HPDE6-E6E7 (cell line): Measurements from ENCODE around the gene NUDT12.
A peak's percentile ranks its signal among the peaks of the same experiment; 100 is the strongest.

Source experiments
- DNase-seq: peaks from one replicate; pipeline ENCODE4 v3.0.0; 2011; ENCODE audit warnings: missing footprints; ENCODE audit errors: extremely low spot score

The NUDT12 gene

DNA sequence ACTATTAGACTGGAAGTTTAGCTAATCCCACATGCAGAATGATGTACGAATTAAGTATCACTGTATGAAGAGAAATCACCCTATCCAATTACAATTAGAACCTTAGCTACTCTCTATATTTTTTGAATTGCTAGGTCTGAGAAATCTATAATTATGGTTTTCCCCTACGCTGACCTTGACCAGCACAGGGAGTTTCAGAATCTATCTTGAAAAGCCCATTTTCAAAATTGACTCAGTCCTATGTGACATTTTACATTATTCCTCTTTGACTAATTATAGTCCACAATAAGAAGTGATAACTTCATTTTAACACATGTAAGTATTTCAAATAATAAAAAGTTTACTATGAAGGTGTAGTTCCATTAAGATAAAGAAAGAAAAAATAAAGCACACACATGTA is 21.5 kb downstream of the NUDT12 start:
- no peak for DNase-seq

DNA sequence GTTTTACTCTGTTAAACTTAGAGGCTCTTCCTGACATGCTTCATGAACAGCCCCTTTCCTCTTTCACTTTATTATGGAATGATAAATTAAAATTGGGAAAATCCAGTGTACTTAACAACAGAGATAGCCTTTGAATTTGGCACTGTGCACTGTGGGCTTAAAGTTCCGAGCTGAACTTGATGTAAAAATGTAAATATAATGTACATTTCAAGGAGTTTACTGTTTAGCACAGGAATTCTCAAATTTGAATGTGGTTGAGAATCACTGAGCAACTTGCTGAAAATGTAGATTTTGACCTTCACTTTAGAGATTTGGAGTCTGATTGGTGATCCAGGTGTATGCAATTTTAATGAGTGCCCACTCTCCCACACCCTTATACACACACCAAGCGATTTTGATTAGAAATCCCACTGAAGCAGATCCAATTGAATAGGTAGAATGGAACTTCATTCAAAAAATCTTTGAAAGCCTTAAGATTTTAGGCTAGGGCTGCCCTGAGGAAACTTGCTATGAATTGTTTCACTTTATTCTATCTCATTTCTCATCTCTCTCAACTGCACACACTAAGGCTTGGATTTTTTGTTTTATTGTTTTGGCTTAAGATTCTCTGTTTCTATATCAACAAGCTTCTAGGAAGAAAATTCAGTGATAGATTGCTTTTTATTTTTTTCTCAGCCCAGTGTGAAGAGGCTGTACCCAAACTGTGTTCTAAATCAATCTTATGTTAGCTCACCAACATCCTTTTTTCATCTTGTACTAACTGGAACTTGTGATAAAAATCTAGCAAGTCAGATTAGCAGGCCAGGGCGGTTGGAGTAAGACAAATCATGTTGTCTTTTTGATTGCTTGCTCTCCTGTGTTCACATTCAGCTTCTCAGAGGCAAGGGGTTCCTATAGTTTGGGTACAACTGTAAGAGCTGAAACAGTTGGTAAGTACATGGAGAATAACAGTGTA is 22.9 kb downstream of the NUDT12 start:
- no peak for DNase-seq

DNA sequence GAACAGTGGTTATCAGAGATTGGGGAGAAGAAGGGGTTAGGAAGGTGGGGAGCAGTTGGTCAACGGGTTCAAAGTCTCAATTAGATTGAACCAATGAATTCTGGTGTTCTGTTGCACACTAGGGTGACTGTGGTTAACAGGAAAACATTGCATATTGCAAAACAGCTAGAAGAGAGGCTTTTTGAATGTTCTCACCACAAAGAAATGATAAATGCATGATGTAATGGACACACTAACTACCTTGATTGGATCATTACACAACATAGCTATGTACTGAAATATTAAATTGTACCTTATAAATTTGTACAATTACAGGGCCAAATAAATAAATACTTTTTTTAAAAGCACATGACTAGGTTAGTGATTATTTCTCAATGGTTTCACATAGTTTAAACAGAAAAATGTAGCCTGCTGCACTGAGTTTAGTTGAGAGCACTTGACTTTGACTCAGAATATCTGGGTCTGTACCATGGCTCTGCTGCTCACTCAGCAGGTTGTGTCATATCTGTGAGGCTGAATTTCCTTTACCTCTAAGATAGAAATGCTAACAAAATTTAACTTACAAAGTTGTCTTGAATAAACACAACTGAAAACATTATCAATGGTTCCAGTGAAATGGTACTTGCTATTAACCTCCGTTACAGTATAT is 30.4 kb downstream of the NUDT12 start:
- DNase-seq = no peak

DNA sequence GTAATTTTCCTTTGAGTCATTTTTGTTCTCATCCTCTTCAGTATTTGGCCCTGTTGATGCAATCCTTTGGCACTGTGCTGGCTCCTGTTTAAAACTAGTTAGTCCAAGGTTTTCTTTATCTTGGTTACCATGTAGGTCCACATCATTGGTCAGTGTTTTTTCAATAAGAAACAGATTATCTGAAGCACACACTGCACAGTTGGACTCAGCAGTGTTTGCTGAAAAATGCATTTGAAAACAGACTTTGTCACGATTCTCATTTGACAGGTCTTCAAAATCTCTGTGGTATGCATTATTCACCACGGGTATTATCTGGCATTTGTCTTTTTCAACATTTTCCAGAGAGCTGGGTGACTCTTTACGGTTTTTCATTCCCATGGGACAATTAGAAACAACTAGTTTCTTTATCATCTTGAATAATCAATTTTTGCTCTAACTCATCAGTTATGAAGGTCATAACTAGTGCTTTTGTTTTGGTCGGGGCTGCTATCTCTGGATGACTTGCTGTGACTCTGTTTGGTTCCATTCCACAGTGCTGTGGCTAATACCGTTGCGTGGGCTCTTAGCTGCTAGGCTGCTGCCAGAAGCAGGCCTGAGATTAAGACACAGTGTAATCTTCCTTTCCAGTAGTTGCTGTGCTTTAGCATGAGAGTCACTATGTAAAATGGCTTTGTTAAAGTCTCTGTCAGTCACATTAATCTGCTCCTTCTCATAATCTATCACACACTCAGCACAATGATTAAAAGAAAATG is 36.2 kb downstream of the NUDT12 start:
- no peak for DNase-seq

DNA sequence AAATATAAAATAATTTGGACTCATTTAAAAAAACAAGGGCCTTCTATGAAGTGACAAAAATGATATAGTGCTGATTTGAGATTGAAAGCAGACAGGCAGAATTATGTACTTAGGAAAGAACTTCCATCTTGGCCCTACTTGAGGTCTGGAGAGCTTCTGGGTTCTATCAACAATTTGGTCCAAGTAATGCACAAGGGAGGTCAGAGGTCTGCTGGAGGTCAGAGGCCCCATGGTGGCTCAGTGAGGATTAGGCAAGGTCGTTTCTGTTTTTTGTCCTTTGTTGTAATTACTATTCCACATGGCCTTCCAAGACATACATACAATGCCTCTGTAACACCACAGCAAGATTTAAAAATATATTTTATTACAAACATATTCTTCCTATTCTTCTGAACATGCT is 37.2 kb downstream of the NUDT12 start:
- no peak for DNase-seq

DNA sequence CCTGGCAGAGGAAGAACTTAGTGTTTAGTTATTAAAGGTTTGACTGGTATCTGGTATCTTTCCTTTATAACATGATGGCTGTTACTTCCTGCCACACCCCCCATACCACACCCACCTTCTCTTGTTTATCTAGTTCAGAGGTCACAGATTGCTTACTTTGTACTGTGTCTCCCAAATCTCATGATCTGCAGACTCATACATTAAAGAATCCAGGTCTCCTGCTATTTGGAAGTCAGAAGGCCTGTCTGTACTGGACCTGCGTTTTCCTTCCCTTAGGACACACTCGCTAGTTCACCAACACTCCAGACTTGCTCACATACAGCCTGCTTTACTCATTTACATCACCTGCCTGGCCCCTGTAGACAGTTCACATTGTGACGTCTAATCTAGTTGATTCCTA is 39.3 kb downstream of the NUDT12 start:
- peak; percentile 53 for DNase-seq

DNA sequence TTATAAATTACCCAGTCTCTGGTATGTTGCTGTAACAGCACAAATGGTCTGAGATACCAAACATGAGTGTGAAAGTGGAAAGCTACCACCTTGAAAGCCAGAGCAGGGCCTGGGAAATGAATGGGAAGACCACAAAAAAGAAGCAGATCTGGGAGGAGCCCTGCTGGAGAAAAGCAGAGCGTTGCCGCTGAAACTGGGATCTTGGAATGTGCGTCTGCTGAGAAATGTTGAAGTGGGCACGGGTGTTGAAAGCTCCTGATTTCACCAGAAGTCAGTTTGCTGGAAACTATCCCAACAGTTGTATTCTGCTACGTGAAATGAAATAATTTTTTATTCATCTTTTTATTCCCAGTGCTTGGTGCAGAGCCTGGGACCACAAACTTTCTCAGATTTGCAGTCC is 40.0 kb downstream of the NUDT12 start:
- no peak for DNase-seq

DNA sequence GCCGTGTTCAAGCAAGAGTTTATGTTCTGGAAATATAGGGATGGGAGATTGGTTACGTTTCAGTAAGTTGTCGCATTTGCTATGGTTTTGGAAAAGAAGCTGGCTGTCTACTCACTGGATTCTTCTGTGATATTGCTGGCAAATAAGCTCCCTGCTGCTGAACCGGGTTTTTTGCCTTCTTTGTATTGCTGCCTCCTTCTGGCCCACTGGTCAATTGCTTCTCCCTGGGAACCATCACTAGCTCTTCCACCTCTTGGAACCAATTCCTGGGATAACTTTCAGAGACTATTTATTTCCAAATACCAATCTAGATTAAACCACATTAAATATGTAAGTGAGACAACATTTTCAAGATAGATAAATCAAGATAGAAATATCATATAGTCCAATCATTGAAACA is 43.0 kb downstream of the NUDT12 start:
- DNase-seq = no peak

DNA sequence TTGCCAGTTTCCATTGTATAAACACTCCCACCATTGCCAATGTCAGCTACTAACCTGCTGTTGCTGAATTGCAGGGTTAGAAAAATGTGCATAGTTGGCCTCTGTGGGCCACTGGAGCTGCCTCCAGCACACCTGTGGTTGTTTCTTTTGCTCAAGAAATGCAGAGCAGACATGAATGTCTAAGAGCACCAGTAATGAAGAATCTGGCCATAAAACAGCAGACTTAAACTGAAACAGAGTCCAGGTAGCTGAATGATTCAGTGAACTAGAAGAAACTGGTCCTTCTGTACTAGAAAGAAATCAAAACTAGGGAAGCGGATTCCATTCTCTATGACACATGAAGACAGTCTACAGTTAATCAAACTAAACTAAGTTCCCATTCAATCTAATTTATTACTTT is 48.2 kb downstream of the NUDT12 start:
- DNase-seq = no peak

DNA sequence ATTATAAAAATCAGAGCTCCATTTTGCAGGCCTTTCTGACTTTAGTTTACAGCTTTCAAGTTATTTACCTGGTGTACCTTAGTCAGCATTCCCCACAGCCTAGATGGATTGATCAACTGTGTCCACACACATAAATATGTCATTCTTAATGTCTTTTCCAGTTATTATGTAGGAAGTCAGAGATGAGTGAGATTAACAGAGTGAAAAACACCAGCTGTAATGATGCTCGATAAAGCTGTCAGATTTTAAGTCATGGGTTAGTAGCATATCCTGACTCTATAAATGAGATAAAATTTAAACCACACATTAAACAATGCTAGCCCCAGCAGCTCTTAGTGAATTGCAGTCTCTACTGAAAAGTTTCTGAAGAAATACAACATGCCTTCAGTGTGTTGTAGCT is 48.9 kb downstream of the NUDT12 start:
- DNase-seq = no peak

DNA sequence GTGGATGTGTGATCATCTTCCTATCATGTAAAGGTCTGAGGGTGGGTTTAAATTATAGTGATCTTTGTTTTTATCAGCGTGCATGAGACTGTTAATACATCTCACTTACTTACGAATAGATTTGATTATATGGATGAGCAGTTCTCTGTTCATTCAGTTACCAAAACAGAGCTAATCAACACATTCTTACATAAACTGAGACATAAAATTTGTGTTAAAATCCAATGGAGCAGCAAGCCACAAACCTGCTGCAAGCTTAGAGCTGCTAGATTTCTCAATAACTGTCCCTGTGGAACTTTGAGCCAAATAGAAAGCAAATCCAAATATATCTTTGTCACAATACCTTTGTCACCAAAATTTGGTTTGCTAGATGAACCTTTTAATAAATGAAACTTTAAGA is 50.1 kb downstream of the NUDT12 start:
- DNase-seq = no peak

DNA sequence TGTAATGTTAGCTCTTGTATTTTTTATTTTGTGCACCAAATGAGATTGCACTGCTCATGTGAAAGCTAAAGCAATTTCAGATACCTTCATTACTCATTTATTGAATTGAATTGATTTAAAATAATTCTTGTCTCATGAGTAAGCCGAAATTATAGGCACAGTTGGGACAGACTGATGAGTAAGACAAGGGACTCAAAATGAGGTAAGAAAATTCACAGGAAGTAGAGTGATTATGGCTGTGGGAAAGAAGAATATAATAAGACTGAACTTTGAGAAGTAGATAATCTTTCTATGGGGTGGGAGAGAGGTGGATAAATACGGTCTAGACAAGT is 51.1 kb downstream of the NUDT12 start:
- DNase-seq = no peak

DNA sequence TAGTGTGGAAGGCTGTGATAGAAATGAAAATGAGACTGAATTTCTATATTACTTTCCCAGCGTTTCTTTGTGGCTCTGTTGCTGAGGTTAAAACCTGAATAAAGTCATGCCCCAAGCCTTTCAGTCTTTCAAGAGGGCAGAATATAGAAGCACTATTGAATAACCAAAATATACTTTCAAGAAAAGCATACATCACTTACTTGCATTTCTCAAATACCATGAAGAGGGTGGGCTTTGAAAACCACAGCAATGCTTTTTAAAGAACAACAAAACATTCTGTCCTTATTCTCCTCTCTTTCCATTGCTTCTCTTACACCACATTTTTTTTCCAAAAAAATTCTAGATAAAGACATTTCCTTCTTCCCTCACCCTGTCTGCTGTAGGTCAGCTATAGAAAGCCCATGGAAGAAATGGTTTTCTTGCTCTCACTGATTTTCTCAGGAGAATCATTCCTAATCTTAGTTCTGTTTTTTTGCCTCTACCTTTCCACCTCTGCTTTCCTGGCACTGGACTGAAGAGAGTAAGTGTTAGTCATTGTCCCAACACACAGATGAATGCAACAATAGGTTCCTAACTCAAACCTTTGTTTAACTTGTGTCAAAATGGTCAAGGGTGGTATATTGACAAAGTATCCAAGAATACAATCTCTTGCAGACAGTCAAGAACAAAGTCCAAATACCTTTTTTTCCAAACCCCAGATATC is 51.6 kb downstream of the NUDT12 start:
- DNase-seq = no peak

DNA sequence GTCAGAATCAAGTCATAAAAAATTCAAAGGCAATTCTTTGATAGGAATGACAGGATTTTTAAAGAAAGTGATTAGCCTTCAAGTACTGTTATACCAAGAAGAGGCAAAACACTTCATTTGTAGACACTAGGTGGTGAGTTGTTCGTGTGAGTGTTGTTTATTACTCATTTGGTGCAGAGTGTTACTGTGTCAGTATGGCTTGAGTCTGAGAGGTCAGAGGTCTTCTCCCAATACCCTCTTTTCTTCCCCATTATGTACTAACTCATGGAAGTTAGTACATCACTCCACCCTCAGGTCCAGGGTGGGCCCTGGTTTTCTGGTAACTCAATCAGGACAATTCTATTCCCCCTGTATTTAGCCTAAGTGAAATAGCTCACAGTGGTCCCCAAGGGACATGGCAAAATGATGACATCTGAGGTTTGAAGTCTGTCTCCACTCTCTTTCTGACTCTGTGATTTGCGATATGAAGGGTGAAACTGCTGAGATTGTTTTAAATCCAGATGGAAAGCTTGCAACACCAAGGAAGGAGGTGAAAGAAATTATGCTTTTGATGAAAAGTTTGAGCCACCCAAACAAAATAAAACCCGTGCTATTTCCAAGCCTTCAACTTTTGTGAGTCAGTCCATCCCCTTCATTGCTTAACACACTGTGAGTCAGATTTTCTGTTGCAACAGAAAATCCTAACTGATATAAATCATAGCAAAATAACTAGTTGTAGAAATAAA is 56.8 kb downstream of the NUDT12 start:
- DNase-seq = peak; percentile 28

DNA sequence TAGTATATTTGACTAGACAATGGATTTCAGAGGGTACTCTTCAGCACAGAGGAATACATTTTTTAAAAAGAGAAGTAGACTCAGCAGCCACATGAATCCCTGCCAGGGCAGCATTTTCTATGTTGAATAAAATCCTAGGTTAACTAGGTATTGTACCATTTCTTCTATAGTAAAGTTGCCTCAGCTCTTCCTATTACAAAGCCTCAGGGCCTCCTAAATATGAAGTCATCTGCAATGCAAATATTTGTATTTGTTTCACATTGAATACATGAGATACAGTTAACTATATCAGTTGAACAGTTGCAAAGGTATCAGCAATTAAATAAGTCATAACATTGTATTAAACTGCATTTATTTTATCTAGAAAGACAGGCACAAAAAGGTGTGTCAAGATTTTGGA is 59.5 kb downstream of the NUDT12 start:
- DNase-seq = no peak

DNA sequence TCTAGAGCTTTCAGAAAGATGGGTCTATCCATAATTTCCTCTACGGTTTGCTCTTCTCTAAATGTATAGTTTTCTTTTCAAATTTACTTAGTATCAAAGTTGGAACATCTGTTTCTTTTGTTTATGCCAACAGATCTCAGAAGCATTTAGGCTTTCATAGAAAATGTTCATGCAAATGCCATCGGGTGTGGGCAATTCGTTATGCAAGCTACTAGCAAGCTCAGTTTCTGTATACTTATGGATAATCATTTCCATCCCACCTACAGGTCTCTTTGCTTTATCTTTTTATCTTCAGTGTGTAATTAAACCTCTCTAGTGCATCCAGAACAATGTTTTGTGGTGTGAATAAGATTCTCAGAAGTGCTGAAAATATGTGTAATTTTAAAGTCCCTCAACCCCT is 59.9 kb downstream of the NUDT12 start:
- no peak for DNase-seq
